Panc1 (cell line): ENCODE data around the gene SIGLEC7. TPM values are rescaled to one million over a fixed set of nuclear protein-coding genes. Genes with fewer than 3 reads are reported as not detected.

Experiments used
- ATAC-seq: fragments of 200-7000 bp; cut with Tn5 transposase; 2 replicates; pipeline ENCODE4 v1.9.1; 2020; ENCODE audit warnings: mild to moderate bottlenecking, moderate library complexity
- BruUV-seq: library from RNA; stranded (reverse); fragments of 400-500 nt; replicated peaks from 2 replicates; lab custom pipeline; 2021; lab: Mats Ljungman, UMichigan
- CTCF ChIA-PET: fragments of 300-600 bp; sonication (Branson Sonifier 250); formaldehyde crosslinking; loops from one replicate; lab custom pipeline; 2022; ENCODE audit warnings: antibody characterized with exemption; lab: Charles Lee
- POLR2A ChIA-PET: fragments of 300-600 bp; sonication (Branson Sonifier 250); formaldehyde crosslinking; loops from one replicate; lab custom pipeline; 2022; ENCODE audit warnings: antibody characterized with exemption; lab: Charles Lee
- DNase-seq: peaks from one replicate; pipeline ENCODE4 v3.0.0-alpha.2; 2010; ENCODE audit warnings: low read depth, low spot score
- H3K27ac ChIP-seq: 2 replicates; pipeline ENCODE4 v1.5.1; 2011; ENCODE audit warnings: mild to moderate bottlenecking, low read length, inconsistent platforms
- H3K27me3 ChIP-seq: fragments of 200-500 bp; sonication (Bioruptor generic); 2 replicates; pipeline ENCODE4 v1.6.0; 2014; ENCODE audit warnings: low read length, inconsistent platforms; ENCODE audit not compliant: control insufficient read depth, insufficient read depth
- H3K36me3 ChIP-seq: fragments of 200-500 bp; sonication (Bioruptor generic); 2 replicates; pipeline ENCODE4 v1.5.1; 2014; ENCODE audit warnings: inconsistent platforms, mild to moderate bottlenecking, low read length, moderate library complexity; ENCODE audit not compliant: control insufficient read depth, insufficient read depth
- H3K4me1 ChIP-seq: 2 replicates; pipeline ENCODE4 v1.5.1; 2011; ENCODE audit warnings: inconsistent platforms, mild to moderate bottlenecking, low read length, moderate library complexity; ENCODE audit not compliant: control insufficient read depth, insufficient read depth
- H3K4me3 ChIP-seq, 2 experiments: 2 replicates each; pipeline ENCODE4 v1.5.1; 2011 to 2012; ENCODE audit warnings: low read depth in 2 of 2, low read length in 2 of 2, mild to moderate bottlenecking in 2 of 2, inconsistent platforms in 1 of 2, moderate library complexity in 1 of 2
- H3K9me3 ChIP-seq: fragments of 200-500 bp; sonication (Bioruptor generic); 2 replicates; pipeline ENCODE4 v1.5.1; 2014; ENCODE audit warnings: low read depth, mild to moderate bottlenecking, inconsistent platforms, low read length, moderate library complexity; ENCODE audit not compliant: control insufficient read depth, insufficient read depth
- POLR2AphosphoS5 ChIP-seq: IDR thresholded peaks from 2 replicates; pipeline ENCODE4 v1.6.1; 2012; ENCODE audit warnings: mild to moderate bottlenecking, low read depth, low read length, moderate library complexity
- SIN3A ChIP-seq: IDR thresholded peaks from 2 replicates; pipeline ENCODE4 v1.6.1; 2012; ENCODE audit warnings: low read depth, mild to moderate bottlenecking, low read length, moderate library complexity, borderline replicate concordance; ENCODE audit not compliant: insufficient read depth
- TCF7L2 ChIP-seq: IDR thresholded peaks from 2 replicates; pipeline ENCODE4 v1.6.1; 2011; ENCODE audit warnings: mild to moderate bottlenecking, low read depth, low read length, inconsistent platforms
- in situ Hi-C: cut with HindIII; loops from 2 replicates; pipeline ENCODE4 v1.10.0; 2016; ENCODE audit warnings: low sequenced_read_pairs, low pct_unique_long_range_greater_than_20kb
- intact Hi-C: fragments of 100-400 bp; cut with micrococcal nuclease; formaldehyde crosslinking; loops from one replicate; pipeline ENCODE4 v1.10.0; 2022; ENCODE audit not compliant: unreplicated experiment
- total RNA-seq: library from RNA; stranded (reverse); gene quantifications from one replicate; pipeline ENCODE4 v1.2.1, GENCODE V29; 2021; ENCODE audit not compliant: unreplicated experiment
- TF ChIP-seq, protein P1 (sequence below): fragments of 450-650 bp; IDR thresholded peaks from 2 replicates; pipeline ENCODE4 v1.5.1; 2017; ENCODE audit warnings: mild to moderate bottlenecking
- TF ChIP-seq, protein P2 (sequence below), 2 experiments: IDR thresholded peaks; 2 replicates each; pipeline ENCODE4 v1.6.1; 2011 to 2012; ENCODE audit warnings: low read depth in 2 of 2, control low read depth in 1 of 2, low read length in 1 of 2, mild to moderate bottlenecking in 1 of 2, moderate library complexity in 1 of 2; ENCODE audit not compliant: insufficient read depth in 1 of 2

The SIGLEC7 gene
- total RNA-seq, 1 experiment from 2014 or later = not detected

DNA sequence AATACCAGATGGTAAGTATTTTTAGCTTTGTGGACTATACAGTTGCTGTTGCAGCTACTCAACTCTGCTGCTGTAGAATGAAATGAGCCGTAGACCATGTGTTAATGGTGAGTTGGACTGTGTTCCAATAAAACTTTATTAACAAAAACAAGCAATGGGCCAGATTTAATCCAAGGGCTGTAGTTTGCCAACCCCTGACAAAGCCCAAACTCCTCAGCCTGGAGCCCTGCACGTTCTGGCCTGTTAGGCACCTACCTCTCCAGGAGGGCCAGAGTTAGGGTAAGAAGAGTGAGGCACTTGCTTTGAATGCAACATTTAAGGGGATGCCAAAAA, 46.1 kb downstream of the SIGLEC7 start:
- H3K36me3 ChIP-seq = no peaks in the 10 kb centered on the region
- no peak overlapping the region for H3K27ac ChIP-seq
- no peak overlapping the region for H3K4me3 ChIP-seq
- no TSS peak for BruUV-seq
- DNase-seq (no peak), ATAC-seq (no peak)
- H3K9me3 ChIP-seq = no peaks in the 10 kb centered on the region
- no peaks in the 10 kb centered on the region for H3K4me1 ChIP-seq
- intact Hi-C loops (no loop called here), in situ Hi-C loops (no loop called here)
- ChIA-PET POLR2A (no interaction called here), CTCF (no interaction called here)
- H3K27me3 ChIP-seq = no peaks in the 10 kb centered on the region
- TF ChIP-seq, protein P1, sequence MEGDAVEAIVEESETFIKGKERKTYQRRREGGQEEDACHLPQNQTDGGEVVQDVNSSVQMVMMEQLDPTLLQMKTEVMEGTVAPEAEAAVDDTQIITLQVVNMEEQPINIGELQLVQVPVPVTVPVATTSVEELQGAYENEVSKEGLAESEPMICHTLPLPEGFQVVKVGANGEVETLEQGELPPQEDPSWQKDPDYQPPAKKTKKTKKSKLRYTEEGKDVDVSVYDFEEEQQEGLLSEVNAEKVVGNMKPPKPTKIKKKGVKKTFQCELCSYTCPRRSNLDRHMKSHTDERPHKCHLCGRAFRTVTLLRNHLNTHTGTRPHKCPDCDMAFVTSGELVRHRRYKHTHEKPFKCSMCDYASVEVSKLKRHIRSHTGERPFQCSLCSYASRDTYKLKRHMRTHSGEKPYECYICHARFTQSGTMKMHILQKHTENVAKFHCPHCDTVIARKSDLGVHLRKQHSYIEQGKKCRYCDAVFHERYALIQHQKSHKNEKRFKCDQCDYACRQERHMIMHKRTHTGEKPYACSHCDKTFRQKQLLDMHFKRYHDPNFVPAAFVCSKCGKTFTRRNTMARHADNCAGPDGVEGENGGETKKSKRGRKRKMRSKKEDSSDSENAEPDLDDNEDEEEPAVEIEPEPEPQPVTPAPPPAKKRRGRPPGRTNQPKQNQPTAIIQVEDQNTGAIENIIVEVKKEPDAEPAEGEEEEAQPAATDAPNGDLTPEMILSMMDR = no peak
- no peak for TF ChIP-seq TCF7L2
- no peak for TF ChIP-seq SIN3A
- TF ChIP-seq, protein P2, sequence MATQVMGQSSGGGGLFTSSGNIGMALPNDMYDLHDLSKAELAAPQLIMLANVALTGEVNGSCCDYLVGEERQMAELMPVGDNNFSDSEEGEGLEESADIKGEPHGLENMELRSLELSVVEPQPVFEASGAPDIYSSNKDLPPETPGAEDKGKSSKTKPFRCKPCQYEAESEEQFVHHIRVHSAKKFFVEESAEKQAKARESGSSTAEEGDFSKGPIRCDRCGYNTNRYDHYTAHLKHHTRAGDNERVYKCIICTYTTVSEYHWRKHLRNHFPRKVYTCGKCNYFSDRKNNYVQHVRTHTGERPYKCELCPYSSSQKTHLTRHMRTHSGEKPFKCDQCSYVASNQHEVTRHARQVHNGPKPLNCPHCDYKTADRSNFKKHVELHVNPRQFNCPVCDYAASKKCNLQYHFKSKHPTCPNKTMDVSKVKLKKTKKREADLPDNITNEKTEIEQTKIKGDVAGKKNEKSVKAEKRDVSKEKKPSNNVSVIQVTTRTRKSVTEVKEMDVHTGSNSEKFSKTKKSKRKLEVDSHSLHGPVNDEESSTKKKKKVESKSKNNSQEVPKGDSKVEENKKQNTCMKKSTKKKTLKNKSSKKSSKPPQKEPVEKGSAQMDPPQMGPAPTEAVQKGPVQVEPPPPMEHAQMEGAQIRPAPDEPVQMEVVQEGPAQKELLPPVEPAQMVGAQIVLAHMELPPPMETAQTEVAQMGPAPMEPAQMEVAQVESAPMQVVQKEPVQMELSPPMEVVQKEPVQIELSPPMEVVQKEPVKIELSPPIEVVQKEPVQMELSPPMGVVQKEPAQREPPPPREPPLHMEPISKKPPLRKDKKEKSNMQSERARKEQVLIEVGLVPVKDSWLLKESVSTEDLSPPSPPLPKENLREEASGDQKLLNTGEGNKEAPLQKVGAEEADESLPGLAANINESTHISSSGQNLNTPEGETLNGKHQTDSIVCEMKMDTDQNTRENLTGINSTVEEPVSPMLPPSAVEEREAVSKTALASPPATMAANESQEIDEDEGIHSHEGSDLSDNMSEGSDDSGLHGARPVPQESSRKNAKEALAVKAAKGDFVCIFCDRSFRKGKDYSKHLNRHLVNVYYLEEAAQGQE (IDR thresholded peaks at IDR 0.05; ENCODE audit: insufficient read depth in 1 of 2, low read depth in 2 of 2, low read length in 1 of 2) = no peak
- no peak for TF ChIP-seq POLR2AphosphoS5

DNA sequence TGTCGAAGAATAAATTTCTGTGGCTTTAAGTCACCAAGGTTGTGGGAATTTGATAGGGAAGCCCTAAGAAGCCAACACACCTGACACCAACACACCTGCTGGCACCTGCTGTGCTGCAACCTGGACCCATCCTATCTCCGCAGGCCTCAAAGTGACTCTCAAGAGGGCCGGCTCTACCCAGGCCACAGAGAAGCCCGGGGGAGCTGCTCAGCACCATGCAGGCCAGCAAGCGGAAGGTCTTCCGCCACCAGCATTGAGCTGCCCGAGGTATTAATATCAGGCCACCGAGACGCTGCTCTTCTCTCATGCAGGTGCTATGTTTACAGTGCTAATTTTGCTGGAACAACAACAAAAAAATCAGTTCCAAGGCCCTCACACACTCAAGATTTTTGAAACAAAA, 50.6 kb downstream of the SIGLEC7 start:
- ChIA-PET CTCF (no interaction called here), POLR2A (no interaction called here)
- intact Hi-C loops (no loop called here), in situ Hi-C loops (no loop called here)
- peaks cover 2% of the 10 kb centered on the region; the same call in 1 of the 2 replicates for H3K4me1 ChIP-seq
- ATAC-seq (no peak), DNase-seq (no peak)
- no peaks in the 10 kb centered on the region for H3K36me3 ChIP-seq
- H3K27me3 ChIP-seq = no peaks in the 10 kb centered on the region
- no peak overlapping the region for H3K4me3 ChIP-seq
- no peak overlapping the region for H3K27ac ChIP-seq
- H3K9me3 ChIP-seq = no peaks in the 10 kb centered on the region
- BruUV-seq = no TSS peak
- TF ChIP-seq, protein P1 = no peak
- TF ChIP-seq, protein P2 (IDR thresholded peaks at IDR 0.05; ENCODE audit: insufficient read depth in 1 of 2, low read depth in 2 of 2, low read length in 1 of 2) = no peak
- TF ChIP-seq POLR2AphosphoS5 (no peak), TCF7L2 (no peak), SIN3A (no peak)
